ENCODE data around the gene METAP2.

GRCh38 chr12:95549392-95550084 lies 75.6 kb downstream of the METAP2 start:
- TF ChIP-seq EZH2 (IDR thresholded peaks at IDR 0.05; ENCODE audit: borderline replicate concordance, low read length) = no peak
- TF ChIP-seq CTCF (conservative IDR thresholded peaks at IDR 0.05 in 1 of 2, IDR thresholded peaks at IDR 0.05 in 1 of 2; ENCODE audit: extremely low read depth in 1 of 2, insufficient read depth in 1 of 2, low read depth in 1 of 2, low read length in 2 of 2) = no peak

All from mammary epithelial cell (primary cell).